ENCODE data around the gene IL17RA.

Gene IL17RA

DNA sequence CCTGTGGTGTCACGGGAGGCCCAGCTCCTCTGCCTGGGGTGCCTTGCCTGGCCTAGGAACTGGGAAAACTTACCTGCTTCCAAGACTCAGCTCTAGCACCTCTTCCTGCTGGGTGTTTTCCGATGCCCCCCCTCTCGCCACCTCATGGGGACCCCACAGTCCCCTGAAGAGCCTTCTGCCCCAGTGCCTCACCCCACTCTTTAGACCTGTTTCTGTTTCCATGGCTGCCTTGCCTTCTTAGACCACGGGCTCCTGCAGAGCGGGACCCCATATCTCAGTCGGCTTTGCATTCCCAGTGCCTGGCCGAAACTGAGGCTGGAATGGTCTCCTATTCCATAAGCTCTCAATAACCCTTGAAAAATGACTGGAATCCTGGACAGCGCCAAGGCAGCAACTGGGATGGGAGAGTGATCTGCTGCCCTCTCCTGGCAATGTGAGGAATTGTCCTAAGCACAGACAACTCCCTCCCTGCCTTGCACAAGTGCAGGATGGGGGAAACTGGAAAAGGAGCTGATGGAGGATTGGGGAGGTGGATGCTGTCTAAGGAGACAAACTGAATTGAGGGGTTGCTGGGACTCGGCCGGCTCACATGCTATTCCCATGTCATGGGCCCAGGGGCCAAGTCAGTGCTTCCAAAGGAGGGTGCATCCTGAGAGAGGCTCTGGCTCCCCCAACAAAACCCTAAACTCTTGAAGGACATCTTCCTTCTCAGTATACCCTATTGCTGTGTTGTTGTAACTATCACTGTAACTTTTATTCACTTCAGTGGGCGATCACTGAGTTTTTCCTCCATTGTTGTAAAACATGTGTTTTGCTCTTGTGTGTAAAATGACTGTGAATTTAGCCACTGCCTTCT, 26.6 kb upstream of the IL17RA start (continued):
- TF ChIP-seq, protein P1, sequence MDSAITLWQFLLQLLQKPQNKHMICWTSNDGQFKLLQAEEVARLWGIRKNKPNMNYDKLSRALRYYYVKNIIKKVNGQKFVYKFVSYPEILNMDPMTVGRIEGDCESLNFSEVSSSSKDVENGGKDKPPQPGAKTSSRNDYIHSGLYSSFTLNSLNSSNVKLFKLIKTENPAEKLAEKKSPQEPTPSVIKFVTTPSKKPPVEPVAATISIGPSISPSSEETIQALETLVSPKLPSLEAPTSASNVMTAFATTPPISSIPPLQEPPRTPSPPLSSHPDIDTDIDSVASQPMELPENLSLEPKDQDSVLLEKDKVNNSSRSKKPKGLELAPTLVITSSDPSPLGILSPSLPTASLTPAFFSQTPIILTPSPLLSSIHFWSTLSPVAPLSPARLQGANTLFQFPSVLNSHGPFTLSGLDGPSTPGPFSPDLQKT (IDR thresholded peaks at IDR 0.05; ENCODE audit: borderline replicate concordance, low read depth, low read length) = no peak
- TF ChIP-seq ZNF76 (tag by site-specific recombination; IDR thresholded peaks at IDR 0.05; ENCODE audit: borderline replicate concordance, low read depth) (peak; percentile 55; the same call in 1 of the 2 replicates), ZNF664 (tag by site-specific recombination; IDR thresholded peaks at IDR 0.05) (no peak), ZNF366 (tag by site-specific recombination; conservative IDR thresholded peaks at IDR 0.05) (no peak), ZNF654 (tag by site-specific recombination; IDR thresholded peaks at IDR 0.05; ENCODE audit: low read depth) (peak; percentile 88)
- TF ChIP-seq, protein P2, sequence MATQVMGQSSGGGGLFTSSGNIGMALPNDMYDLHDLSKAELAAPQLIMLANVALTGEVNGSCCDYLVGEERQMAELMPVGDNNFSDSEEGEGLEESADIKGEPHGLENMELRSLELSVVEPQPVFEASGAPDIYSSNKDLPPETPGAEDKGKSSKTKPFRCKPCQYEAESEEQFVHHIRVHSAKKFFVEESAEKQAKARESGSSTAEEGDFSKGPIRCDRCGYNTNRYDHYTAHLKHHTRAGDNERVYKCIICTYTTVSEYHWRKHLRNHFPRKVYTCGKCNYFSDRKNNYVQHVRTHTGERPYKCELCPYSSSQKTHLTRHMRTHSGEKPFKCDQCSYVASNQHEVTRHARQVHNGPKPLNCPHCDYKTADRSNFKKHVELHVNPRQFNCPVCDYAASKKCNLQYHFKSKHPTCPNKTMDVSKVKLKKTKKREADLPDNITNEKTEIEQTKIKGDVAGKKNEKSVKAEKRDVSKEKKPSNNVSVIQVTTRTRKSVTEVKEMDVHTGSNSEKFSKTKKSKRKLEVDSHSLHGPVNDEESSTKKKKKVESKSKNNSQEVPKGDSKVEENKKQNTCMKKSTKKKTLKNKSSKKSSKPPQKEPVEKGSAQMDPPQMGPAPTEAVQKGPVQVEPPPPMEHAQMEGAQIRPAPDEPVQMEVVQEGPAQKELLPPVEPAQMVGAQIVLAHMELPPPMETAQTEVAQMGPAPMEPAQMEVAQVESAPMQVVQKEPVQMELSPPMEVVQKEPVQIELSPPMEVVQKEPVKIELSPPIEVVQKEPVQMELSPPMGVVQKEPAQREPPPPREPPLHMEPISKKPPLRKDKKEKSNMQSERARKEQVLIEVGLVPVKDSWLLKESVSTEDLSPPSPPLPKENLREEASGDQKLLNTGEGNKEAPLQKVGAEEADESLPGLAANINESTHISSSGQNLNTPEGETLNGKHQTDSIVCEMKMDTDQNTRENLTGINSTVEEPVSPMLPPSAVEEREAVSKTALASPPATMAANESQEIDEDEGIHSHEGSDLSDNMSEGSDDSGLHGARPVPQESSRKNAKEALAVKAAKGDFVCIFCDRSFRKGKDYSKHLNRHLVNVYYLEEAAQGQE (tag by site-specific recombination; IDR thresholded peaks at IDR 0.05) = peak; percentile 94
- TF ChIP-seq, protein P3, sequence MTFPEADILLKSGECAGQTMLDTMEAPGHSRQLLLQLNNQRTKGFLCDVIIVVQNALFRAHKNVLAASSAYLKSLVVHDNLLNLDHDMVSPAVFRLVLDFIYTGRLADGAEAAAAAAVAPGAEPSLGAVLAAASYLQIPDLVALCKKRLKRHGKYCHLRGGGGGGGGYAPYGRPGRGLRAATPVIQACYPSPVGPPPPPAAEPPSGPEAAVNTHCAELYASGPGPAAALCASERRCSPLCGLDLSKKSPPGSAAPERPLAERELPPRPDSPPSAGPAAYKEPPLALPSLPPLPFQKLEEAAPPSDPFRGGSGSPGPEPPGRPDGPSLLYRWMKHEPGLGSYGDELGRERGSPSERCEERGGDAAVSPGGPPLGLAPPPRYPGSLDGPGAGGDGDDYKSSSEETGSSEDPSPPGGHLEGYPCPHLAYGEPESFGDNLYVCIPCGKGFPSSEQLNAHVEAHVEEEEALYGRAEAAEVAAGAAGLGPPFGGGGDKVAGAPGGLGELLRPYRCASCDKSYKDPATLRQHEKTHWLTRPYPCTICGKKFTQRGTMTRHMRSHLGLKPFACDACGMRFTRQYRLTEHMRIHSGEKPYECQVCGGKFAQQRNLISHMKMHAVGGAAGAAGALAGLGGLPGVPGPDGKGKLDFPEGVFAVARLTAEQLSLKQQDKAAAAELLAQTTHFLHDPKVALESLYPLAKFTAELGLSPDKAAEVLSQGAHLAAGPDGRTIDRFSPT (tag by site-specific recombination; IDR thresholded peaks at IDR 0.05) = no peak
- TF ChIP-seq, protein P4, sequence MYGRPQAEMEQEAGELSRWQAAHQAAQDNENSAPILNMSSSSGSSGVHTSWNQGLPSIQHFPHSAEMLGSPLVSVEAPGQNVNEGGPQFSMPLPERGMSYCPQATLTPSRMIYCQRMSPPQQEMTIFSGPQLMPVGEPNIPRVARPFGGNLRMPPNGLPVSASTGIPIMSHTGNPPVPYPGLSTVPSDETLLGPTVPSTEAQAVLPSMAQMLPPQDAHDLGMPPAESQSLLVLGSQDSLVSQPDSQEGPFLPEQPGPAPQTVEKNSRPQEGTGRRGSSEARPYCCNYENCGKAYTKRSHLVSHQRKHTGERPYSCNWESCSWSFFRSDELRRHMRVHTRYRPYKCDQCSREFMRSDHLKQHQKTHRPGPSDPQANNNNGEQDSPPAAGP (tag by site-specific recombination; IDR thresholded peaks at IDR 0.05) = no peak

DNA sequence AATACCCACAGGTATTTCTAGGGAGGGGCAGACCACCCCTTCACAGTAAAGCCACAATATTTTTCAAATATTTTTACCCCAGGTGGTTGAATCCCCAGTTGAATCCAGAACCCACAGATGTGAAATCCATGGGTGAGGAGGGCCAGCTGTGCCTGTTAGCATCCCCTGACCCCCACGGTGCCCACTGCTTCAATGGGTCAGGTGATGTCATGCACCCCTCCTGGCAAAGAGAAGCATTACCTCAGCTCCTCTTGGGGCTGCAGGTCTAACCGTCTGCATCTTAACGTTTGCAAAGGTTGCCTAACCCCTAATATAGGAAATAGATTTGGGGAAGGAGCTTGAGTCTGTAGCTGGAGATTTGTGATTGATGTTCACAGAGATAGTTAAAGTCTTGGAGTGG, 24.7 kb upstream of the IL17RA start:
- no peaks in the 10 kb centered on the region for H3K4me1 ChIP-seq (ENCODE audit: control insufficient read depth, insufficient read depth, low read length)
- ChIA-PET POLR2A (no interaction called here), CTCF (interaction anchor here (0.9 to 1.8 kb wide), 2 partner anchors 10 to 143 kb away, joined by 3 to 7 read pairs; no protein-coding TSS in a partner anchor)
- TF ChIP-seq ZIC2 (tag by site-specific recombination; IDR thresholded peaks at IDR 0.05) (peak; percentile 50), ZFP37 (tag by site-specific recombination; IDR thresholded peaks at IDR 0.05) (no peak)
- H3K4me3 ChIP-seq (ENCODE audit: low read depth, low read length) = no peak overlapping the region
- no peak overlapping the region for H3K27ac ChIP-seq (ENCODE audit: extremely low read depth, low read depth, low read length)
- H3K9me3 ChIP-seq (ENCODE audit: control insufficient read depth, insufficient read depth, low read depth, low read length) = no peaks in the 10 kb centered on the region
- H3K36me3 ChIP-seq (ENCODE audit: control insufficient read depth in 2 of 2, insufficient read depth in 1 of 2, low read length in 2 of 2) = no peaks in the 10 kb centered on the region; a peak in 1 of 3 replicates

DNA sequence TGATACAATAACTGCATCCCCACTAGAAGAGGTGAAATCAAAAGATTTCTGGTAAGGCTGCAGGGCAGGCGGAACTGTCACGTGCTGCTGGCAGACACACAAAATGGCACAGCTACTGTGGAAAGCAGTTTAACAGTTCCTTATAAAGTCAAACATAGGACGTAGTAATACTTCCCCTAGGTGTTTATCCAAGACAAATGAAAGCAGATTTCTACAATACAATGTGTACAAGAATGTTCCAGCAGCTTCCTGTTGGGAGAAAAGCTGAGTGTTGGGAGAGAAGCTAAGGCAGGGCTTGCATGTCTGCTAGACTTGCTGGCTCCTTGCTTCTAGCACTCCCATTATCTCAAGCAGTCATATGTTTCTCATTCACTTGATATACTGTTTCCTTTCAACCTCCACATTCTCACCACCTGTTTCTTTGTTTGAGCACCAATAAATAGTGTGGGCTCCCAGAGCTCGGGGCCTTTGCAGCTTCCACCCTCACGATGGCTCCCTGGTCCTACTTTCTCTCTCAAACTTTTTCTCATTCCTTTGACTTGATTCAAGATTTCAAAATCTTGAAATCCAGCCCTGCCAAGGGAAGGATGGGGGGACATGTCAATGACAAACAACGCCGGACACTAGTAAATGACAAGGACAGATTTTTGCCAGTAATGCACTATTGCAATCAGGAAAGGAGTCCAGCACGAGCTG, 21.2 kb upstream of the IL17RA start:
- Histone ChIP-seq H3K9me3 (ENCODE audit: control insufficient read depth, insufficient read depth, low read depth, low read length) (no peaks in the 10 kb centered on the region), H3K4me3 (ENCODE audit: low read depth, low read length) (no peak overlapping the region), H3K27ac (ENCODE audit: extremely low read depth, low read depth, low read length) (no peak overlapping the region), H3K4me1 (ENCODE audit: control insufficient read depth, insufficient read depth, low read length) (no peaks in the 10 kb centered on the region), H3K36me3 (ENCODE audit: control insufficient read depth in 2 of 2, insufficient read depth in 1 of 2, low read length in 2 of 2) (no peaks in the 10 kb centered on the region; a peak in 1 of 3 replicates)
- TF ChIP-seq ZNF211 (tag by site-specific recombination; IDR thresholded peaks at IDR 0.05; ENCODE audit: low read depth) (no peak), ZFHX2 (tag by site-specific recombination; conservative IDR thresholded peaks at IDR 0.05) (no peak), GLI4 (tag by site-specific recombination; IDR thresholded peaks at IDR 0.05) (no peak), TRIM28 (IDR thresholded peaks at IDR 0.05; ENCODE audit: borderline replicate concordance, low read length) (peak; percentile 67; the same call in 1 of the 2 replicates), EGR2 (tag by site-specific recombination; IDR thresholded peaks at IDR 0.05; ENCODE audit: low read depth) (peak; percentile 25; the same call in 1 of the 2 replicates)
- TF ChIP-seq, protein P5, sequence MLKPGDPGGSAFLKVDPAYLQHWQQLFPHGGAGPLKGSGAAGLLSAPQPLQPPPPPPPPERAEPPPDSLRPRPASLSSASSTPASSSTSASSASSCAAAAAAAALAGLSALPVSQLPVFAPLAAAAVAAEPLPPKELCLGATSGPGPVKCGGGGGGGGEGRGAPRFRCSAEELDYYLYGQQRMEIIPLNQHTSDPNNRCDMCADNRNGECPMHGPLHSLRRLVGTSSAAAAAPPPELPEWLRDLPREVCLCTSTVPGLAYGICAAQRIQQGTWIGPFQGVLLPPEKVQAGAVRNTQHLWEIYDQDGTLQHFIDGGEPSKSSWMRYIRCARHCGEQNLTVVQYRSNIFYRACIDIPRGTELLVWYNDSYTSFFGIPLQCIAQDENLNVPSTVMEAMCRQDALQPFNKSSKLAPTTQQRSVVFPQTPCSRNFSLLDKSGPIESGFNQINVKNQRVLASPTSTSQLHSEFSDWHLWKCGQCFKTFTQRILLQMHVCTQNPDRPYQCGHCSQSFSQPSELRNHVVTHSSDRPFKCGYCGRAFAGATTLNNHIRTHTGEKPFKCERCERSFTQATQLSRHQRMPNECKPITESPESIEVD (tag by site-specific recombination; IDR thresholded peaks at IDR 0.05) = no peak
- CTCF ChIA-PET = interaction anchor here (0.6 to 1.9 kb wide), 5 partner anchors 9 to 290 kb away, joined by 3 to 10 read pairs (median 3); no protein-coding TSS in a partner anchor
- POLR2A ChIA-PET = no interaction called here
